ENCODE data around the gene IRS1.

Gene IRS1

GRCh38 chr2:226699321-226699720 lies 100.3 kb downstream of the IRS1 start:
- Mint-ChIP-seq H3K27ac (no peak overlapping the region), H3K4me3 (no peak overlapping the region), H3K36me3 (ENCODE audit: low read depth) (no peaks in the 10 kb centered on the region), H3K4me1 (ENCODE audit: low read depth) (peaks cover 5% of the 10 kb centered on the region), H3K9me3 (no peaks in the 10 kb centered on the region), H3K27me3 (peaks cover 12% of the 10 kb centered on the region)
- no peak for DNase-seq

- Mint-ChIP-seq H3K9me3 (no peaks in the 10 kb centered on the region), H3K36me3 (ENCODE audit: low read depth) (no peaks in the 10 kb centered on the region), H3K4me3 (no peak overlapping the region), H3K27ac (no peak overlapping the region), H3K4me1 (ENCODE audit: low read depth) (peaks cover 5% of the 10 kb centered on the region), H3K27me3 (peaks cover 15% of the 10 kb centered on the region)
- no peak for DNase-seq
Observed at GRCh38 chr2:226698671-226699070, 100.9 kb downstream of the IRS1 start.

- H3K36me3 Mint-ChIP-seq (ENCODE audit: low read depth), result no peaks in the 10 kb centered on the region
- no peak for DNase-seq
- H3K4me1 Mint-ChIP-seq (ENCODE audit: low read depth), result peaks cover 8% of the 10 kb centered on the region
- H3K27ac Mint-ChIP-seq, result no peak overlapping the region
- no peak overlapping the region for H3K4me3 Mint-ChIP-seq
- H3K9me3 Mint-ChIP-seq, result no peaks in the 10 kb centered on the region
- peaks cover 25% of the 10 kb centered on the region for H3K27me3 Mint-ChIP-seq
Observed at GRCh38 chr2:226694586-226695284, 104.9 kb downstream of the IRS1 start.

- Mint-ChIP-seq H3K36me3 (ENCODE audit: low read depth) (no peaks in the 10 kb centered on the region), H3K9me3 (no peaks in the 10 kb centered on the region), H3K4me1 (ENCODE audit: low read depth) (peaks cover 8% of the 10 kb centered on the region), H3K4me3 (no peak overlapping the region), H3K27me3 (peaks cover 24% of the 10 kb centered on the region), H3K27ac (no peak overlapping the region)
- DNase-seq, result no peak
Observed at GRCh38 chr2:226694149-226694548, 105.5 kb downstream of the IRS1 start.

- Mint-ChIP-seq H3K4me3 (no peak overlapping the region), H3K27me3 (peaks cover 29% of the 10 kb centered on the region)
Observed at GRCh38 chr2:226693521-226693920, 106.1 kb downstream of the IRS1 start.

GRCh38 chr2:226692521-226693126 lies 107.0 kb downstream of the IRS1 start:
- peaks cover 8% of the 10 kb centered on the region for H3K4me1 Mint-ChIP-seq (ENCODE audit: low read depth)
- no peak overlapping the region for H3K4me3 Mint-ChIP-seq
- DNase-seq, result no peak
- no peaks in the 10 kb centered on the region for H3K36me3 Mint-ChIP-seq (ENCODE audit: low read depth)
- H3K27ac Mint-ChIP-seq, result no peak overlapping the region
- H3K9me3 Mint-ChIP-seq, result no peaks in the 10 kb centered on the region
- H3K27me3 Mint-ChIP-seq, result peaks cover 38% of the 10 kb centered on the region

More at GRCh38 chr2:226693521-226693920, 106.1 kb downstream of the IRS1 start:
- no peaks in the 10 kb centered on the region for H3K36me3 Mint-ChIP-seq (ENCODE audit: low read depth)
- no peak overlapping the region for H3K27ac Mint-ChIP-seq
- peaks cover 8% of the 10 kb centered on the region for H3K4me1 Mint-ChIP-seq (ENCODE audit: low read depth)
- no peaks in the 10 kb centered on the region for H3K9me3 Mint-ChIP-seq
- no peak for DNase-seq

- H3K27ac Mint-ChIP-seq, result no peak overlapping the region
- no peaks in the 10 kb centered on the region for H3K9me3 Mint-ChIP-seq
- no peak overlapping the region for H3K4me3 Mint-ChIP-seq
- peaks cover 8% of the 10 kb centered on the region for H3K4me1 Mint-ChIP-seq (ENCODE audit: low read depth)
- H3K36me3 Mint-ChIP-seq (ENCODE audit: low read depth), result no peaks in the 10 kb centered on the region
- DNase-seq, result no peak
- H3K27me3 Mint-ChIP-seq, result peaks cover 43% of the 10 kb centered on the region
Observed at GRCh38 chr2:226691255-226691654, 108.4 kb downstream of the IRS1 start.

GRCh38 chr2:226690461-226691024 lies 109.1 kb downstream of the IRS1 start:
- DNase-seq, result no peak
- Mint-ChIP-seq H3K27me3 (peaks cover 43% of the 10 kb centered on the region), H3K27ac (no peak overlapping the region), H3K9me3 (no peaks in the 10 kb centered on the region), H3K4me1 (ENCODE audit: low read depth) (peaks cover 8% of the 10 kb centered on the region), H3K4me3 (no peak overlapping the region), H3K36me3 (ENCODE audit: low read depth) (no peaks in the 10 kb centered on the region)

GRCh38 chr2:226687641-226688253 lies 111.9 kb downstream of the IRS1 start:
- Mint-ChIP-seq H3K27me3 (peaks cover 39% of the 10 kb centered on the region), H3K27ac (no peak overlapping the region), H3K36me3 (ENCODE audit: low read depth) (no peaks in the 10 kb centered on the region), H3K4me1 (ENCODE audit: low read depth) (peaks cover 9% of the 10 kb centered on the region), H3K4me3 (no peak overlapping the region), H3K9me3 (no peaks in the 10 kb centered on the region)
- no peak for DNase-seq

- no peaks in the 10 kb centered on the region for H3K36me3 Mint-ChIP-seq (ENCODE audit: low read depth)
- H3K4me1 Mint-ChIP-seq (ENCODE audit: low read depth), result peaks cover 2% of the 10 kb centered on the region
- no peak for DNase-seq
- H3K4me3 Mint-ChIP-seq, result no peak overlapping the region
- H3K9me3 Mint-ChIP-seq, result no peaks in the 10 kb centered on the region
- peaks cover 23% of the 10 kb centered on the region for H3K27me3 Mint-ChIP-seq
- H3K27ac Mint-ChIP-seq, result no peak overlapping the region
Observed at GRCh38 chr2:226684563-226684959, 115.1 kb downstream of the IRS1 start.

- Mint-ChIP-seq H3K4me3 (no peak overlapping the region), H3K4me1 (ENCODE audit: low read depth) (peaks cover 2% of the 10 kb centered on the region)
Observed at GRCh38 chr2:226683944-226684562, 115.6 kb downstream of the IRS1 start.

GRCh38 chr2:226683196-226683595 lies 116.4 kb downstream of the IRS1 start:
- no peak for DNase-seq
- H3K4me3 Mint-ChIP-seq, result no peak overlapping the region
- no peaks in the 10 kb centered on the region for H3K36me3 Mint-ChIP-seq (ENCODE audit: low read depth)
- H3K9me3 Mint-ChIP-seq, result no peaks in the 10 kb centered on the region
- peaks cover 2% of the 10 kb centered on the region for H3K4me1 Mint-ChIP-seq (ENCODE audit: low read depth)
- H3K27ac Mint-ChIP-seq, result no peak overlapping the region
- H3K27me3 Mint-ChIP-seq, result peaks cover 13% of the 10 kb centered on the region

More at GRCh38 chr2:226683944-226684562, 115.6 kb downstream of the IRS1 start:
- Mint-ChIP-seq H3K9me3 (no peaks in the 10 kb centered on the region), H3K27ac (no peak overlapping the region), H3K36me3 (ENCODE audit: low read depth) (no peaks in the 10 kb centered on the region), H3K27me3 (peaks cover 21% of the 10 kb centered on the region)
- DNase-seq, result no peak
